Gastrocnemius medialis (tissue), 4 donors: ENCODE results near the gene COL9A3. TPM values are rescaled to one million over a fixed set of nuclear protein-coding genes. Genes with fewer than 3 reads are reported as not detected.

Experiments
- ATAC-seq, 2 donors: fragments of 150-250 bp; one replicate each; pipeline ENCODE4 v1.9.1; 2016
- DNase-seq, 2 donors: peaks; one replicate each; pipeline ENCODE4 v3.0.0-alpha.2; 2019
- H3K27ac ChIP-seq, 4 donors: fragments of 200-600 bp; sonication (generic); 1 replicate in 1 of 4; 2 replicates in 3 of 4; pipeline ENCODE4 v1.5.1; 2016 to 2018; ENCODE audit warnings: mild to moderate bottlenecking in 2 of 4, moderate library complexity in 1 of 4
- H3K27me3 ChIP-seq, 3 donors: fragments of 200-600 bp; sonication (generic) in 2 of 3; 1 replicate in 1 of 3; 2 replicates in 2 of 3; pipeline versions ENCODE4 v1.5.1 to v1.6.0; 2016 to 2019; ENCODE audit warnings: mild to moderate bottlenecking in 1 of 3, moderate library complexity in 1 of 3
- H3K36me3 ChIP-seq, 2 donors: fragments of 200-600 bp; sonication (generic) in 1 of 2; one replicate each; pipeline ENCODE4 v1.5.1; 2017 to 2018
- H3K4me1 ChIP-seq, 2 donors: fragments of 200-600 bp; sonication (generic) in 1 of 2; one replicate each; pipeline ENCODE4 v1.5.1; 2016 to 2017; ENCODE audit warnings: mild to moderate bottlenecking in 2 of 2
- H3K4me3 ChIP-seq, 4 donors: fragments of 200-600 bp; sonication (generic) in 3 of 4; 1 replicate in 1 of 4; 2 replicates in 3 of 4; pipeline ENCODE4 v1.5.1; 2016 to 2019; ENCODE audit warnings: mild to moderate bottlenecking in 2 of 4
- H3K9me3 ChIP-seq, 3 donors: fragments of 200-600 bp; sonication (generic) in 2 of 3; 1 replicate in 1 of 3; 2 replicates in 2 of 3; pipeline ENCODE4 v1.5.1; 2016 to 2019
- POLR2A ChIP-seq, 2 donors: fragments of 450-650 bp; IDR thresholded peaks; one replicate each; pipeline ENCODE4 v1.6.1; 2017; ENCODE audit warnings: antibody characterized with exemption in 2 of 2, mild to moderate bottlenecking in 2 of 2, moderate library complexity in 2 of 2
- in situ Hi-C, 4 donors: fragments of 200-750 bp; cut with MboI; loops; one replicate each; pipeline versions ENCODE4 v1.15.0 to v1.8.0; 2017; ENCODE audit warnings: low sequenced_read_pairs in 4 of 4
- intact Hi-C: fragments of 100-400 bp; cut with DNase I; formaldehyde crosslinking; loops from one replicate; pipeline ENCODE4 v1.15.1; 2023; ENCODE audit warnings: low total_unique reads
- total RNA-seq, 4 donors: library from RNA; depleted of rRNA; stranded (reverse); fragments of >200 nt; gene quantifications; one replicate each; pipeline versions ENCODE4 v1.1.0 to v1.2.3, GENCODE V29; 2016
- TF ChIP-seq, protein P1 (sequence below), 5 experiments: fragments of 450-650 bp in 3 of 5; fragments of 200-600 bp in 2 of 5; sonication (generic) in 2 of 5; IDR thresholded peaks in 4 of 5; conservative IDR thresholded peaks in 1 of 5; 1 replicate in 4 of 5; 2 replicates in 1 of 5; pipeline ENCODE4 v1.5.1; 2016 to 2019; ENCODE audit warnings: antibody characterized with exemption in 5 of 5, mild to moderate bottlenecking in 3 of 5, moderate library complexity in 3 of 5

Gene COL9A3
- total RNA-seq, 4 donors from 2014 or later = 0.41 to 4.1 (median 1.6) TPM

DNA sequence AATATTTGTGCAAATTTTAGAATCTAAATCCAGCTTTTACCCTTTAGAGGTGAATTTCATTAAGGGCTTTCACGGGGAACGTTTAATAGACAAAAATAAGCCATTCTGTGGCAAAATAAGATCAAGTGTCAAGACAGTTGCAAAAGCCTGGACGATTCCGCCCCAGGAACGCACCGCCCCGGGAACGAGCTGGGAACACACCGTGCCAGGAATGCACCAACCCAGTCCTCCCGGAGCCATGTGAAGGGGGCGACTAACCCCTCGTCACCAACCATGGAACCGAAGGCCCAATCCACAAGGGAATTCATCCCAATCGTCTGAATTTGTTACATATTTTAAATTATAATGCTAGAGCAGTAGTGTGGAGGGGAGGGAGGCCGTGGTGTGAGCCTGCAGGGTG is 65.6 kb downstream of the COL9A3 start:
- in situ Hi-C loops (loop anchor here in 1 of 4 donors (25.0 kb wide), 1 partner anchor 130 kb away; the partner anchor contains the start of gene BHLHE23), intact Hi-C loops (no loop called here)
- peaks cover 0 to 24% of the 10 kb centered on the region in 2 donors for H3K36me3 ChIP-seq
- no peak overlapping the region for H3K4me3 ChIP-seq
- TF ChIP-seq, protein P1, sequence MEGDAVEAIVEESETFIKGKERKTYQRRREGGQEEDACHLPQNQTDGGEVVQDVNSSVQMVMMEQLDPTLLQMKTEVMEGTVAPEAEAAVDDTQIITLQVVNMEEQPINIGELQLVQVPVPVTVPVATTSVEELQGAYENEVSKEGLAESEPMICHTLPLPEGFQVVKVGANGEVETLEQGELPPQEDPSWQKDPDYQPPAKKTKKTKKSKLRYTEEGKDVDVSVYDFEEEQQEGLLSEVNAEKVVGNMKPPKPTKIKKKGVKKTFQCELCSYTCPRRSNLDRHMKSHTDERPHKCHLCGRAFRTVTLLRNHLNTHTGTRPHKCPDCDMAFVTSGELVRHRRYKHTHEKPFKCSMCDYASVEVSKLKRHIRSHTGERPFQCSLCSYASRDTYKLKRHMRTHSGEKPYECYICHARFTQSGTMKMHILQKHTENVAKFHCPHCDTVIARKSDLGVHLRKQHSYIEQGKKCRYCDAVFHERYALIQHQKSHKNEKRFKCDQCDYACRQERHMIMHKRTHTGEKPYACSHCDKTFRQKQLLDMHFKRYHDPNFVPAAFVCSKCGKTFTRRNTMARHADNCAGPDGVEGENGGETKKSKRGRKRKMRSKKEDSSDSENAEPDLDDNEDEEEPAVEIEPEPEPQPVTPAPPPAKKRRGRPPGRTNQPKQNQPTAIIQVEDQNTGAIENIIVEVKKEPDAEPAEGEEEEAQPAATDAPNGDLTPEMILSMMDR (IDR thresholded peaks at IDR 0.05 in 4 of 5, conservative IDR thresholded peaks at IDR 0.05 in 1 of 5) = no peak
- no peak for TF ChIP-seq POLR2A (IDR thresholded peaks at IDR 0.05)
- peaks cover under 1% of the 10 kb centered on the region in 2 donors for H3K4me1 ChIP-seq
- H3K9me3 ChIP-seq = no peaks in the 10 kb centered on the region
- no peak overlapping the region for H3K27ac ChIP-seq
- DNase-seq (no peak), ATAC-seq (no peak)
- no peaks in the 10 kb centered on the region for H3K27me3 ChIP-seq

DNA sequence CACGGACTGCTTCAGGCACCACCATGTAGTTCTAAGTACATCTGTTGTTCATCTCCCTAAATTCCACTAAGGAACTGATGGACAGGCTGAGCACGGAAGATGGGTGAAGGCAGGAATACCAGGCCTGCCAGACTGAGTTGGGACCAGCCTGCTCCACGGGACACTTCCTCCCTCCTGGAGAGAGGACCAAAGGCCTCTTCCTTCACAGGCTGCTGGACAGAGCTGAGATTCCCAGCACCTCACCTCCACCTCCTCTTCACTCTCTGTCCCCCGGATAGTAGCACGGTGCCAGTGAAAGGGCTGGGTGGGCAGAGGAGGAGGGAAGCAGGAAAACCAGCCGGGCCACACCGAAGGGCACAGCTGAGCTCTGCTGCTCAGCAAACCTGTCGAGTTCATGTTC is 67.7 kb downstream of the COL9A3 start:
- TF ChIP-seq, protein P1 (IDR thresholded peaks at IDR 0.05 in 4 of 5, conservative IDR thresholded peaks at IDR 0.05 in 1 of 5) = no peak
- TF ChIP-seq POLR2A (IDR thresholded peaks at IDR 0.05) = no peak
- peaks cover 0 to 44% of the 10 kb centered on the region in 2 donors for H3K36me3 ChIP-seq
- H3K4me1 ChIP-seq = no peaks in the 10 kb centered on the region
- no peak overlapping the region for H3K27ac ChIP-seq
- in situ Hi-C loops (loop anchor here in 1 of 4 donors (25.0 kb wide), 1 partner anchor 128 kb away; the partner anchor contains the start of gene BHLHE23), intact Hi-C loops (no loop called here)
- H3K9me3 ChIP-seq = no peaks in the 10 kb centered on the region
- no peak overlapping the region for H3K4me3 ChIP-seq
- no peak for DNase-seq
- H3K27me3 ChIP-seq = no peaks in the 10 kb centered on the region
- ATAC-seq = no peak

DNA sequence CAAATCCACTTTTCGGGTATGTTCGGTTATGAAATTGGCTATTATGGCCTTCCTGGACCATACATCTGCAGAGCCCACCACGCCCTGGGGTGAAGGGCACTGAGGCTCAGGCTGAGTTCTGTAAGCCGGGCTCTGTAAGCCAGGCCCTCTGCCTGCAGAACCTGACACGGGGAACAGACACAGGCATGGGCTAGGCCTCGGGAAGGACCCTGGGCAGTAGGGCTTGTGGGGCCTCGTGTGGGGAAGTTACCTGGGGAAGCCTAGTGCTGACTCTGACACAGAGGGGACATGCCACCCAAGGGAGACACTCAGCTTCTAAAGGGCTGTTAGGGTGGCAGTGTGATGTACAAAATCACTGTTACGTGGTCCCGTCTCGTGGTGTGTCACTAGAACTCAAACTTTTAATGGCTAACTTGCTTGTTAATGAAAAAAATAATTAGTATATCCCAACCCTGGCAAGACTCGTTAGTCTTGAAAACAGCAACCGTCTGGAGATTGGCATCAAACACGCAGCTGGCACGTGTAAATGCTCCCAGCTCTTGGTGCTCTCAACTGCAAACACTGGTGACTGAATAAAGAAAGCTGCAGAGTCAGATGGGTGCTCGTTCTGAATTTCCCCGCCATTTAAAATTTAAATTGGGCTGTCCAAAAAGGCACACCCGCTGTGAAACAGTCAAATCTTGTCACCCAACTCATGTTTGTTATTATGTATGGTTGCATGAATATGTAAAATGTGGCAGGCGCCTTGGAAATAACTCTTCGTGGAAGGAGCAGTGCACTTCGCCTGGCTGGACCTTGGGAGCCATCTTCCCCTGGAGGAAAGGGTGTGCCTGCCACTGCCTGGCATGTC is 68.4 kb downstream of the COL9A3 start:
- intact Hi-C loops = no loop called here
- ATAC-seq (no peak), DNase-seq (no peak)
- in situ Hi-C loops = loop anchor here in 1 of 4 donors (25.0 kb wide), 1 partner anchor 127 kb away; the partner anchor contains the start of gene BHLHE23
- H3K27ac ChIP-seq = no peak overlapping the region
- H3K27me3 ChIP-seq = no peaks in the 10 kb centered on the region
- TF ChIP-seq, protein P1 (IDR thresholded peaks at IDR 0.05 in 4 of 5, conservative IDR thresholded peaks at IDR 0.05 in 1 of 5) = no peak
- no peak for TF ChIP-seq POLR2A (IDR thresholded peaks at IDR 0.05)
- H3K4me1 ChIP-seq = no peaks in the 10 kb centered on the region
- peaks cover 0 to 51% of the 10 kb centered on the region in 2 donors for H3K36me3 ChIP-seq
- no peak overlapping the region for H3K4me3 ChIP-seq
- H3K9me3 ChIP-seq = no peaks in the 10 kb centered on the region

DNA sequence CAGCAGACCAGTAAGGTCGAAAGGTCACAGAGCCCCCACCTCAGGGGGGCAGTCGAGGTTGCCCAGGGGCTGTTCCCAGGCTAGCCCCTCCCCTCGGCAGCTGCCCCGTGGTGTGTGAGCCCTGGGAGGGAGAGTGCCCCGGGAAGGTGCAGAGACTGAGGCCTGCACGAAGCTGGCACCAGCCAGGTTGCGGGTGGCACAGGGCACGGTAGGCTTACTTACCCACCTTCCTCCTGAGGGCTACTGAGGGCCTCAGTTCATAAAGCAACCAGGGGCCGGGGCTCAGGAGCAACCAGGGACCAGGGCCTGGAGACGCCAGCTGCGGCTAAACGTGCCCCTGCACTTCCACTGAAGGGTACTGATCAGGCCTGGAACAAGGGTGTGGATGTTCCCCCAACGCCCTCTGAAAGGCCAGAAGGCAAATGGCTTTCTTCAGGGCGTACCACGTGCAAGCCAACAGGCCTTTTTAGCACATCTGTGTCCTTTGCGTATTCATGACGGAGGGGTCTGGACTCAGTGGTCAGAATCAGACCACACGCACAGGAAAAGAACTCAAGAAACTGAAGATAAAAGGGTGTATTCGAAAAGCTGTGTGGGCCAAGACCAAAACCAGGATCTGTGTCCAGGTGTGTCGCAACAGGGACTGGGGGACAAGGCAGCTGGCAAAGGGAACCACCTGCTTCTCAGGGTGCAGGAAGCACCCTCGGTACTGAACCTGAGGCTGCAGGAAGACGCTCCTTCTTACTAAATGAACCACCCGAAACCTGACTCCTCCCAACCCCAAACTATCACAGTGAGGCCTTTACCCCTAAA is 69.3 kb downstream of the COL9A3 start:
- no peaks in the 10 kb centered on the region for H3K4me1 ChIP-seq
- no peak for ATAC-seq
- no peak overlapping the region for H3K27ac ChIP-seq
- no peaks in the 10 kb centered on the region for H3K9me3 ChIP-seq
- peaks cover 0 to 56% of the 10 kb centered on the region in 2 donors for H3K36me3 ChIP-seq
- in situ Hi-C loops = loop anchor here in 1 of 4 donors (25.0 kb wide), 1 partner anchor 126 kb away; the partner anchor contains the start of gene BHLHE23
- DNase-seq = no peak
- H3K27me3 ChIP-seq = no peaks in the 10 kb centered on the region
- TF ChIP-seq, protein P1 (IDR thresholded peaks at IDR 0.05 in 4 of 5, conservative IDR thresholded peaks at IDR 0.05 in 1 of 5) = no peak
- TF ChIP-seq POLR2A (IDR thresholded peaks at IDR 0.05) = no peak
- no peak overlapping the region for H3K4me3 ChIP-seq
- intact Hi-C loops = no loop called here
